ENCODE results near the gene MRPS18B.

GRCh38 chr6:30612687-30613248 is 4.9 kb upstream of the MRPS18B start:
- TF ChIP-seq CTCF (IDR thresholded peaks at IDR 0.05) (no peak), POLR2A (IDR thresholded peaks at IDR 0.05) (no peak)
